Measurements from ENCODE around the gene OPRL1.

The OPRL1 gene

DNA sequence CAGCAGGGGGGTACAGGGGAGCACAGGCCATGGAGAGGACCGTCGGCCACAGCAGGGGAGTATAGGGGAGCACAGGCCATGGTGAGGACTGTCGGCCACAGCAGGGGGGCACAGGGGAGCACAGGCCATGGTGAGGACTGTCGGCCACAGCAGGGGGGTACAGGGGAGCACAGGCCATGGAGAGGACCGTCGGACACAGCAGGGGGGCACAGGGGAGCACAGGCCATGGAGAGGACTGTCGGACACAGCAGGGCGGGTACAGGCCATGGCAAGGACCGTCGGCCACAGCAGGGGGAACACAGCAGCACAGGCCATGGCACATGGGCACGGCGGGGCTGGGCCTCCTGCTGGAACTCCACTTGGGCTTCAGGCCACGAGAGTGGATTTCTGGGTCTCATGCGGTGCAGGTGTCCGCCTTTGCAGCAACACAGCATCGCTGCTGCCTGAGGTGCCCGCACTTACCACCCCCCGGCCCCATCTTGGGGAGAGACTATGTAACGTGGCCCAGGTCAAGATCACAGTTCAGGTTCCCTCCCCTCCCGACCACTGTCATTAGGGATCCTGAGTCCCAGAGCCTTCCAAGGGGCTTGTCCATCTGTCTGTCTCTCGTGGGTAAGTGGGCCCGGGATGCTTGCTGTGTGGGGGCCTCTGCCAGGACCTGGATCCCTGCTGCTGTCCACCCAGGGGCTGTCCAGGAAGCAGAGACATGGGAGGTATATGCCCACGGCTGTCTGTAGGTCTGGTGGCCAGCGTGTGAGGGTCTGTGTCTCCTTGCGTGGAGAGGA lies 25.0 kb downstream of the OPRL1 start:
- no peak for DNase-seq (ENCODE audit: low read depth)

DNA sequence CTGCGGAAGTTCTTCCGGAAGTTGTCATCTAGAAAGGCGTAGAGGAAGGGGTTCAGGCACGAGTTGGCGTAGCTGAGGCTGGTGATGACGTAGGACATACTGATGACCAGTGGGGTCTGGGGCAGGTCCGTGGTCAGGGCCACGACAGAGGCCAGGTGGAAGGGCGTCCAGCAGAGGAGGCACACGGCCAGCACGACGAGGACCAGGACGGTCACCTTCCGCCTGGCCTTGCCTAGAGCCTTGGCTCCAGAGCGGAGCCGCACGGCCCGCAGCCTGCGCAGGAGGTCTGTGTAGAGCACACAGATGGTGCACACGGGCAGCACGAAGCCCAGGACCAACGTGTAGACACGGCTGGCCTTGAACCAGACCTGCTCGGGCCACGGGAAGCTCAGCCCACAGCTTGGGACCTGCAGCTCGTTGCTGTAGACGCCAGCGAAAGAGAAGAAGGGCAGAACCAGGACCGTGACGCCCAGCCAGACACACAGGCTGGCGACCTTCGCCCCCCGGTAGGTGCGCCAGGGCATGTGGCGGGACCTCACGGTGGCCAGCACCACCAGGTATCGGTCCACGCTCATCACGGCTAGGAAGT lies 26.1 kb downstream of the OPRL1 start:
- no peak for DNase-seq (ENCODE audit: low read depth)

DNA sequence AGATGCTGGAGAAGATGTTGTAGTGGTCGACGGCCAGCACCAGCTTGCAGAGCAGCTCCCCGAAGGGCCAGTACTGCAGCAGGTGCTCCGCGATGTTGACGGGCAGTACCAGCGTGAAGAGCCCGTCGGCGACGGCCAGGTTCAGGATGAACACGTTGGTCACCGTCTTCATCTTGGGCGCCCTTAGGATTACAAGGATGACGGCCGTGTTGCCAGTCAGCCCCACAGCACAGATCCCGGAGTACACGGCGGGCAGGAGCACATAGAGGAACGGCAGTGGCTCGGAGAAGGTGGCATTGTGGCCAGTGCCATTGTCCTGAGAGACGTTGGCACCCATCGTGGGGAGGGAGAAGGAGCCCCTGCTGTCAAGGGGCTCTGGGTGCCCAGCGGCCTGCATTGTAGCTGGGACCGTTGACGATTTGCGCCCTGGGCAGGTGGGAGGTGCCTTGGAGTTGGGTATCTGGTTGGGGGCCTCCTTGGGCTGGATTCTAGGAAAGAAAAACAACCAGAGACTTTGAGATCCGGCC lies 26.6 kb downstream of the OPRL1 start:
- no peak for DNase-seq (ENCODE audit: low read depth)

DNA sequence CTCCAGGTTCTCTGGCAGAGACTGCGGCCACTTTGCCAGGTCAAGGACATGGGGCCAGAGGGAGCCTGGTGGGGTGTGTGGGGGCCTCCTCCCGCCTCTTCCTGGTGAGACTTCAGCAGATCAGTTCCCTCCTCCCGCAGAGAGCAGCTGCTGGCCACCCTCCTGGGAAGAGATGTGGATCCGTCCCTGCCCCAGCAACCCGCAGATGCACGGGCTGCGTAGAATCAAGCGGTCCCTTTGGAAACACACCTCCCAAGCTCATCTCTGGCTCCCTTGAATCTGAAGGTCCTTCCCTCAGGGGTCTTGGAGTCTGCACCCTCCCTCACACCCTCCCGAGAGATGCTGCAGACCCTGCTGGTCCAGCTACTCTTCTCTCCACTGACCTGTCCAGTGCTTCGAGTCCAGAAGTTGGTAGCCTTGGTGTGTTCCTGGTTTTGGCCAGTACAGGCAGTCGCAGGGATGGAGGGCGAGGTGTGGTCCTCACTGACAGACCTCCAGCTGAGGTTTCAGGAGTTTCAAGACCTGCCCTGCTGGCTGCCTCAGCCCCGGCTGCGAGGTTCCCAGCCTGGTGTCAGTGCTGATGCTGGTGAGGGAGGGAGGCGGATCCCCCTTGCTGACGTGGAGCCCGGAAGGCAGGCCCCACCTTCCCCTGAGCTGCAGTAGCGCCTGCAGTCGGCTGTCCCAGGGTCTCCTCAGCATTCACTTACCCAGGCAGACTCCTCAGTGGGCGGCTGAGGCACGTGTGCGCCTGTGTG lies 27.3 kb downstream of the OPRL1 start, which contains the start of gene NPBWR2:
TSS of gene NPBWR2 (minus strand) at position 585 of the 755 bp plus-strand sequence. CDS start 734 bp downstream, outside the sequence.
- DNase-seq (ENCODE audit: low read depth): no peak

DNA sequence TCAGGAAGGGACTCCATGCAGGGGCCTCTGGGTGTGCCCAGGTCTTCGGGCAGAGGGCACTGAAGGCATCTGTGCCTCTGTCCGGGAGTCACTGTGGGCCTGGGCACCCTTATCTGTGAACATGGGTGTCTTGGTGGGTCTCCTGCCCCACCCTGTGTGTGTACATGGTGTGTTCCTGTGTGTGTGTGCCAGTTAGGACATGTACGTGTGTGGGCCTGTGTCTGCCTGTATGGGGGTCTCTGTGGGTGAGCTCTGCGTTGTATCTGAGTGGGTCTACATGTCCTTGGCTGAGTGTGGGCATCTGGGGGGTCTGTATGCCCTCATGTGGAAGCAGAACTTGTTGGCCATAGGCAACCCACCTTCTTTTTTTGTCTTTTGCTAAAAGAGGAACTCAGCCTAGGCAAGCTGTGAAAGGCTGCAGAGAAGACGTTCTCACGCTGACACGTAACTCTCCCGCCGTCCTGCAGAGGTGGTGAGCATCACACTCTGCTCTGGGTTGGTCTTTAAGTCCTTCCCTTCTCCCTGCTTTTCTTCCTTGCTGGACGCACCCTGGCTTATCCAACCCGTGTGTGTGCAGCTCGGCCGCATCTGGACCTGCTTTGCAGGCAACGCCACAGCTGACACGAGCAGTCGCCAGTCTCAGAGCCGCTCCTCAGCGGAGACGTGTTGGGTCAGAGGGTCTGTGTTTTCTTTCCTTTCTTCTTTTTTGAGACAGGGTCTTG lies 28.0 kb downstream of the OPRL1 start:
- no peak for DNase-seq (ENCODE audit: low read depth)

DNA sequence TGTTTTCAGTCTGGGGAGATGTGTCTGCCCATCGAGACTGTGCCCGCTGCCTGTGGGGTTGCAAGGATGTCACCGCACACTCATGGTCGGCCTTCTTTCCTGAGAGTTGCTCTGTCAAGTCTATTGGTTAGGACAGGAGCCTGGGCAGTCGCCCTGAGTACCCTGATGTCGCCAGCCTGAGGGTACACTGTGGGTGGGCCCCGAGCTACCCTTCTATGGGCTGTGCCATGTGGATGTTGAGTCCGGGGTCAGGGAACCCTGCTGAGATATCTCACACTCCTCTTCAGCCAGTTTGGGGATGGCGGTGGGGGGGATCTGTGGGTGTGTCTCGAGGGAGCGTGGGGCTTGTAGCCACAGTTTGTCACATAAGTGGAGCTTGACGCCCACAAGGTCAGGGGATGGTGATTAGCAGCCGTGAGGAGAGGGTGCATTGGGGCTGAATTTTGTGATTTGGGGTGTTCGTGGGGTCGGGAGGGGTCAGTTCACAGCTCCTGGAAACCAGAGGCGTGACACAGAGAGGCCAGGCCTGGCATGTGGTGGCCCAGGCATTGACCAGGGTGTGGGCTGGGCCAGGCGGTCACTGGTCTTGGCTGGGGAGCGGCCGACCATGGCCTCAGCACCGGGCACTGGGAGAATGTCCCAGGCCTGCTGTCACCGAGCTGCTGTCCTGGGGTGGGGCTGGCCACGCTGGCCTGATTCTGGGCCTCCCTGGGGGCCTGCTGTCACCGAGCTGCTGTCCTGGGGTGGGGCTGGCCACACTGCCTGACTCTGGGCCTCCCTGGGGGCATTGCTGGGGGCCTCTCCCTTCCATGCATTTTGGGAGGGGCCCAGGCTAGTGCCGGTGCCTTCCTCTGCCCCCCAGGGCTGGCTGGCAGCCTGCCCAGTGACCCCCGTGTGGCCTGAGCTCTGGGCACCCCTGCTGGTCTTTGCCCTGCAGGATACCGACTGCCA lies 29.1 kb downstream of the OPRL1 start:
- DNase-seq (ENCODE audit: low read depth): no peak

DNA sequence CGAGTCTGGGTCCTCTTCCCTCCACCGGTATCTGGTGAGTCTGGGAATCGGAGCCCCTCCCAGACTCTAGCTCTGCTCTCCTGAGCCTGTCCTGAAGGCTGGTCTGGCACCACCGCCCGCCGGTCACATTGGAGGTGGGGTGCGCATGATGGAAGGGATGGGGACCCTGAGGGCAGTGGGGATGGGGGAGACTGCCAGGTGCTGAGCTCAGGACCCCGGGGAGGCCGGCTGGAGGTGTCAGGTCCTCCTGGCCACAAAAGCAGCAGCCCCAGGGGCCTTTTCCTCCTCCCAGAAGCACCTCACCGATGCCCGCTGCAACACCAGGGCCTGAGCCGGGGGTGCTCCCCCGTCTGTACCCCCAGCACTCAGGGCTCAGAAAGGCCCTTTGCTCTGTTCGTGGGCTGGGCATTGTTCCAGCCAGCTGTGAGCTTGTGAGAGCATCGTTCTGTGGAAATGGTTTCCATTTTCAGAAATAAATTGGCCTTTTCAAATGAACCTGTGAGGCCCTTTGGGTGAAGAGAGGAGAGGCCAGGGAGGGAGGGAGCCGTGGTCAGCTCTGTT lies 30.0 kb downstream of the OPRL1 start:
- DNase-seq (ENCODE audit: low read depth): no peak

DNA sequence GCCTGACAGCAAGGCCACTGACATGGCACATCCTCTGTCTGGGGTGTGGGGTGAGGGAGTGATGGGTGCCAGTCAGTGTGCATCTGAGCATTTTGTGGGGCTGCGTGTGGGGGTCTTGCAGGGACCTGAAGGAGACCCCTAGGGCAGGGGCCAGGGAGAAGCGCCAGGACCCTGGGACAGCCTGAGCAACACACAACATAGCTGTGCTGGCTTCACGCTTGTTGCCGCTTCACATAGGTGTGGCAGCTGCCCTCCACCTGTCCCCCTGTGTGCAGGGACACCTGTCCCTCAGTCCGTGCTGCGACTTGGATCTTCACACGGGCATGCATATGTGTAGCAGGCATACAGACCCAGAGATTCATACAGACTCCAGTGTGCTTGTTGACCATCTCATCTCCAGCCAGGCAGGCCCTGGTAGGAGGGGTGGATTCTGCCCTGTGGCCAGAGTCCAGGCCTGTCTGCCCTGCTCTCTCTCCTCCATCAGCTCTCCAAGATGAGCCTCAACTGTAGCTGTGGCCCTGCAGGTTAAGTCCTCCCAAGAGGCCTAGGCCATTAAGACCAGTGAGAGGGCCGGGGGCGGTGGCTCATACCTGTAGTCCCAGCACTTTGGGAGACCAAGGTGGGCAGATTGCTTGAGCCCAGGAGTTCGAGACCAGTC lies 30.7 kb downstream of the OPRL1 start:
- no peak for DNase-seq (ENCODE audit: low read depth)

DNA sequence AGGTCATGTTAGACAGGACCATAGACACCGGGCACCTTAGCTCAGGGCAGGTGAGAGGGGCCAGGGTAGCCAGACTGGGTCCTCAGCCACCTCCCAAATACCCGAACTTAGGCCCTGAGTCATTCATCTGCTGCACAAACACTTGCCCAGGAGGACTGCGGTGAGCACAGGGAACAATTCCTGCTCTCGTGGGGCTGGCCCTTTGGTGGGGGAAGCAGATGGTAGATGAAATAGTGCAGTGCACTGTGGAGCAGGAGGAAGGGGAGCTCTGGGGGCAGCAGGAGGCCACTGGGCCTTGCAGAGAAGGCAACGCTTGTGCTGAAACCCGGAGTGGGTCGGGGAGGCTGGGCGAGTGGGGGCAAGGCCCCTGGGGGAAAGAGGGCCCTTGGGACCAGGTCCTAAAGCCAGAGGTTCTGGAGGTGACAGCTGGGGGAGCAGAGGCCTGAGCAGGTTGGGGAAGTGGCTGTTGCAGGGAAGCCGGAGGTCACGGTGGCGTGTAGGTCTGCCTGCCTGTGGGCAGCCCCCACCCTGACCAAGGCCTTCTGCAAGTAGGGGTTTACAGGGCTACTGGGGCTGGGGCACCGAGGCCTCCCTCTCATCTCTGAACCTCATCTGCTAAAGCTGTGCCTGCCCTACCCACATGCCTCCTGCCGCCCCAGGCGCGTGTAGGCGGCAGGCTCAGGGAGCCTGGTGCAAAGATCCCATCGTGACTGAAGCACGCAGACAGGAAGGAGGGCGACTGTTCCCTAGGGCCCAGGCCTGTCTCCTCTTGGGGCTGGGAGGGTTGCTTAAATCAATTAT lies 32.2 kb downstream of the OPRL1 start:
- DNase-seq (ENCODE audit: low read depth): no peak

DNA sequence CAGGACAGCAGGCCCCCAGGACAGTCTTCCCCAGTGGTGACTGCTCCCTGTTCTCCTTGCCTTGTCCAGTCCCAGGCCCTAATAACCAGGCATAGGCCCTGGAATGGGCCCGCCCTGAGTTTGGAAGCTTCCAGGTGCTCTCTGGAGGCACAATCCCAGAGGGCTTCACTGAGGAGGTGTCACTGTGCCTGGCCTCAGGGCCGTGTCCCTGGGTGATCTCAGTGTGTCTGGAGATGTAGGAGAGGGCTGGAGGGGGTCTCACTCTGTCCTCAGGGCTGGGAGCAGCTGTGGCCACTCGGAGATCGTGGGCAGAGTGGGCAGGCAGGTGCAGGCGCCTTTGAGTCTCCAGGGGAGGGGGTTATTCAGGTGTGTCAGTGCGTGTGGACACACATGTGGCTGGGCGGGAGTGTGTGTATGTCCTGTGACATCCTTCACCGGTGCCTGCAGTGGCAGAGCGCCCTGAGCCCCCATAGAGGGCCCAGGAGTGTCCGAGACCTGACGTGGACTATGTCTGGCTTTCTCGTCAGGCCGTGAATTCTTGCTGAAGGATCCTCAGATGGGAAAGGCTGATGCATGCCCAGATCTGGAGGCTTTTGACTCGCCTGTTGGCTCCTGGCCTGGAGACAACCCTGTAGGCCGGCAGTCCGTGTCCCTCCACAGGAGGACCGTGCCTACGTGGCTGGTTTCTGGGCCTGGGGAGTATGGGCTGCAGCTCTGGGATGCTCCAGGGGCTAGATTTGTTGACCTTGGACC lies 33.0 kb downstream of the OPRL1 start:
- DNase-seq (ENCODE audit: low read depth): no peak

DNA sequence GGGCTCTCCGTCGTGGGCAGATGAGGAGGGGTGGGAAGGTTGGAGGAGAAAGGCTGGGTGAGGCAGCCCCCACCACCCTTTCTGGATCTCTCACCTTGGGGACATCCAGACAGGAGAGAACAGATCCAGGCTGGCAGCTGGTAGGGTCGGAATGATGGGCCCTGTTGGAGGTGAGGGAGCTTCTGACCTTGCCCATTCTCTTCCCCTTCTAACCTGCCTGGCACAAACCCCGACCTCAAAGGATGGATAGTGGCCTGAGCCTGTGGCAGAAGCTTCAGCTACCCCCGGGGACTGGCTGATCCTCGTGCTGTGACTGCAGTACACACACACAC lies 33.5 kb downstream of the OPRL1 start:
- DNase-seq (ENCODE audit: low read depth): no peak

DNA sequence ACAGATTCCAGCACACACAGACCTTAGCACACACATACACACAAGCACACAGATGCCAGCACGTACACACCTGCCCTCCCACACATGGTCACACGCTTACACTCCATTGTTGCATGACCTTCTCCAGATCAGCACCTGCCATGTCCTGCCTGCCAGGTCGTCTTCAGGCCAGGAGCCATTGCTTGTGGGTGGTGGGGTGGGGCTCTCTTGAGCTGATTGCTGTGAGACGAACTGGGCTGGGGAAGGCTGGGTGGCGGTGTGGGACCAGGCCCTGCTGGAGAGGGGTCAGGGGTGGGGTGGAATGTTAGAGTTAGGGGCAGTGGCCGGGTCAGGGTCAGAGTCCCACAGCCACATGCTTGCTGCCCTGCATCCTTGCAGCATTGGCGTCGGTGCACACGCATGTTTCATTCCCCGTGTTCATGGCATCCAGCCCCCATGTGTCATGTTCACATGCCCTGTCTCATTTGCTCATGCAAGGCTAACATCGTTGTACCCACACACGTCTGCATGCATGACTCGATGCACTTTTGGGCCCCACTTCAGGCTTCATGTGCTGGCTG lies 34.0 kb downstream of the OPRL1 start:
- DNase-seq (ENCODE audit: low read depth): no peak

DNA sequence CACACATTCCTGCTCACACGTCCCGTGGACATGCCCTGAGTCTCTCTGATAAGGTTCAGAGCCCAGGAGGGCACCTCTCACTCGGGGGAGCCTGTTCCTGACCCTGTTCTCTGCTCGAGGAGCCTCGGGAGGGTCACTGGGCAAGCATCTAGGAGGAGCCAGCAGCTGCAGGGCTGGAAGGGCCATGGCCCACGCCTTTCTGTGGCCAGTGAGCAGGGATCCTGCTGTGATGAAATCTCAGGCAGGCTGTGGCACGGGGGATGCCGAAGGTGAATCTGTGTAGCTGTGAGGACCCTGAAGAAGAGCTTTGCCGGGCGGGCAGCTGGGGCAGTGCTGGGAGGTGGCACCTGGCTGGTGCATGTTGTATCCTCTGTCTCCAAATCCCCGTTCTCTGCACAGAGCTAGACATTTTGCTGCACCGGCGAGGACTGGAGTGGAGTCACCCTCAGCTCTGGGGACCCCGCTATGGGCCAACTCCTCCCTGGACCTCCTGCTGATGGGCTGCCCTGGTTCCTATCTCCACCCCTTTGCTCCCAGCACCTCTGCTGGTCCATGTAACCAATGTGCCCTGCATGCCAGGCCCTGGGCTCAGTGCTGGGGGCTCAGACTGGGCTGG lies 34.6 kb downstream of the OPRL1 start:
- no peak for DNase-seq (ENCODE audit: low read depth)

DNA sequence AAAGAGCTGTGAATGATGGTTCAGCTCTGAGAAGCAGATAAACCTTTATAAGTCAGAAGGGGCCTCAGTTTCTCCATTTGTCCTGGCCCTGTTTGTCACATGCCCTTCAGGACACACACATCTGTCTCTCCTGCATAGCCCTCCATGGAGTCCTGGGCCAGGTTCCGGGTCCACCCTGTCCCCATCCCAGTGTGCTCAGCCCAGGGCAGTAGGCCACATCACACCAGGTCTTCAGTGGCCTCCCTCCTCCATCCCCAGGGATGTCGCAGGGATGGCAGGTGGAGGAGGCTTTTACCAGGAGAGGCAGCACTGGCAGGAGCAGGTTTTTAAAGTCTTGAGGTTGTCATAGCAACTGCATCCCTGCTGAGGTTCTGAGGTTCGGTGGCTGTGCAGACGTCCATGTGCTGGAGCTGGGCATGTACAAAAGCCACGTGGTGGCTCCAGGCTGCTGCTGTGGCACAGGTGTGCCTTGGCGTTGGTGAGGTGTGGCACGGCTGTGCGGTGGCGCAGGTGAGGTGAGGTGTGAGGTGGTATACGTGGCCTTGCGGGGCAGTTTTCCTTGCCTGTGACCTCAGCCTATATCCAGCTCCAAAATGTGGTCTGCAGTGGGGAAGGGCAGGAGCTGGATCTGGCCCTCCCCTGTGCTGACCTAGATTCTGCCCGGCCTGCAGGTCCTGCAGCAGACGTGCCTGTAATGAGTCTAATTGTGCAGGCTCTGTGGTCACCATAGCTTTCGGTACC lies 35.5 kb downstream of the OPRL1 start:
- no peak for DNase-seq (ENCODE audit: low read depth)

DNA sequence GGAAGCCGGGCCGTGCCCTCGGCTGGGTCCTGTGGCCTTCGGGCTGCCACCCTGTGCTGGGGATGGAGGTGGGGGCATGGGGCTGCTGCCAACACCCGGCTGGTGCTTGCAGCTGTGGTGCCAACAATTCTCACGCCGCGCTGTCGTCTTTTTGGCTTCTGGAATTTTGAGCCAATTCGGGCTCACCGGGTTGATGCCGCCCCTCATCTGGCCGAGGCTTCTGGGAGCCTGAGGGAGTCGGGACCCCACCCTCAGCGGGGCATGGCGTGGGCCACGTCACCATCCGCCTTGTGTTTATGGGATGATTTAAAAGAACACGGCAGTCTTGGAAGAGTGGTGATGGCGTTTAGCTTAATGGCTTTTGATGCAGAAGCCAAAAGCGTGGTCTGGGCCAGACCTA lies 36.1 kb downstream of the OPRL1 start:
- DNase-seq (ENCODE audit: low read depth): no peak

DNA sequence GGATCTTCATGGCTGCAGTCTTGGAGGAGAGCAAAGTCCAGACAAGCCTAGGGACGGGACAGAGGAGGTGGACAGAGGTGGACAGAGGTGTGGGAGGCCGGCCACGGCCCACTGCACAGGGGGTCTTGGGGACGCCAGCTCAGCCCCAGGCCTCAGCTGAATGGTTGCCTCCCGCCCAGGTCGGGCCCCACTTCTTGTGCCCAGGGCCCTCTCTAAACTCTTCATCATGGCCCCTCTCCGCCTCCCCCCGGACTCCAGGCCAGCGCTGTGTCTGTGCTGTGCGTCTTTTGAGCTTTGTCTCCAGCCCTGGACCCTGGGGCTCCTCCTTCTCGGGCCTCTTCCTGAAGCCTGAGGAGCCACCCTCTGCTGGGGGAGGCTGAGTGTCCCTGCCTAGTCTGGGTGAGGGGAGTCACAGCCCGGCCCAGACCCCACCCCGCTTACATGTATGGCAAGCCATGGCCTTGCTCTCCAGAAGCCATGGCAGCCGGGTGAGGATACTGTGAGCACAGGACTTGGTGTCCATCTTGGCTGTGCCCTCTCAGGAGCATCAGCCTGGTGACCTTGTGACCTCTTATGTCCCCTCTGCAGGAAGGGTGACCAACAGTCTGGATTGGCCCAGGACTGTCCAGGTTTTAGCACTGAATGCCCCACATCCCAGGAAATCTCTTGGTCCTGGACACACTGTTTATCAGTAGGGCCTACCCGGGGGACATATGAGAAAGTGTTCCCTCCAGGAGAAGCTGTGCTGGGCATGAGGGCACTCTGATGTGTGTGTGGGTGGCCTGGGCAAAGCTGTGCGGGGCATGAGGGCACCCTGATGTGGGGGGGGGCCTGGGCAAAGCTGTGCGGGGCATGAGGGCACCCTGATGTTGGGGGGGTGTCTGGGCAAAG lies 36.9 kb downstream of the OPRL1 start:
- no peak for DNase-seq (ENCODE audit: low read depth)

All from activated T-cell treated with anti-CD3 and anti-CD28 coated beads for 1 hour (primary cell).